GM12873 (cell line): Measurements from ENCODE around the gene GRHPR.

ENCODE experiments used
- CTCF ChIP-seq: IDR thresholded peaks from 2 replicates; pipeline ENCODE4 v1.5.1; 2012; ENCODE audit warnings: low read depth, mild to moderate bottlenecking, moderate library complexity, low read length, control low read depth; ENCODE audit not compliant: insufficient read depth; ENCODE audit errors: missing control alignments

The GRHPR gene

GRCh38 chr9:37453827-37454226 lies 31.3 kb downstream of the GRHPR start:
- no peak for TF ChIP-seq CTCF

GRCh38 chr9:37454238-37454637 lies 31.7 kb downstream of the GRHPR start:
- TF ChIP-seq CTCF = no peak

- no peak for TF ChIP-seq CTCF
Measured at GRCh38 chr9:37455884-37456647, 33.6 kb downstream of the GRHPR start.

- no peak for TF ChIP-seq CTCF
Measured at GRCh38 chr9:37456817-37457216, 34.3 kb downstream of the GRHPR start.

GRCh38 chr9:37464006-37464405 lies 41.5 kb downstream of the GRHPR start:
- no peak for TF ChIP-seq CTCF

GRCh38 chr9:37464426-37465248 lies 42.1 kb downstream of the GRHPR start:
- TF ChIP-seq CTCF = no peak

- no peak for TF ChIP-seq CTCF
Measured at GRCh38 chr9:37465249-37466036, 42.9 kb downstream of the GRHPR start, which contains the start of gene ZBTB5. ZBTB5 (minus strand) TSS chr9:37465450; CDS start chr9:37442551, 22,899 bp downstream.
